Caki2 (cell line): ENCODE measurements around the gene CLASP1. TPM values are rescaled to one million over a fixed set of nuclear protein-coding genes. Genes with fewer than 3 reads are reported as not detected.
"Not testable (repeated sequence)": the region's sequence is repeated elsewhere in the genome, so short reads cannot be mapped to it uniquely, and the experiment has no call there.

ENCODE experiments used
- DNase-seq: peaks from one replicate; pipeline ENCODE4 v3.0.0-alpha.2; 2015; ENCODE audit warnings: low read depth
- in situ Hi-C: cut with HindIII; loops from 2 replicates; pipeline ENCODE4 v1.10.0; 2016; ENCODE audit warnings: low sequenced_read_pairs, low pct_unique_long_range_greater_than_20kb, mixed read lengths
- total RNA-seq: library from RNA; depleted of rRNA; stranded (reverse); fragments of >200 nt; shearing (Covaris generic); gene quantifications from 2 replicates; pipeline ENCODE4 v1.2.3, GENCODE V29; 2014; ENCODE audit warnings: low replicate concordance

The CLASP1 gene
- total RNA-seq, 1 experiment from 2014 or later: 21.0 TPM

DNA sequence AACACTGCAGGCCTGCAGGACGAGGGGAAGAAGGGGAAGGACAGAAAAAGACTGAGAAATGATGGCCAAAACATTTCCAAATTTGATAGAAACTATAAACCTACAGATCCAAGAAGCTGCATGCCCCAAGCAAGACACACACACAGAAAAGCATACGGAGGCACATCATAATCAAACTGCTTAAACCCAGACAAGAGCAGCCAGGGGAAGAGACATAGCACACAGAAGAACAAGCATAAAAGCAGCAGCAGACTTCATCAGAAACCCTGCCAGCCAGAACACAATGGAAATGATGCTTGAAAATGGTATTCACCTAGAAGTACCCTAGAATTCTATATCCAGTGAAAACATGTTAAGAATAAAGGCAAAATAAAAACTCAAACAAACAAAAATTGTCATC, 175.8 kb downstream of the CLASP1 start:
- in situ Hi-C loops: no loop called here
- no peak for DNase-seq

DNA sequence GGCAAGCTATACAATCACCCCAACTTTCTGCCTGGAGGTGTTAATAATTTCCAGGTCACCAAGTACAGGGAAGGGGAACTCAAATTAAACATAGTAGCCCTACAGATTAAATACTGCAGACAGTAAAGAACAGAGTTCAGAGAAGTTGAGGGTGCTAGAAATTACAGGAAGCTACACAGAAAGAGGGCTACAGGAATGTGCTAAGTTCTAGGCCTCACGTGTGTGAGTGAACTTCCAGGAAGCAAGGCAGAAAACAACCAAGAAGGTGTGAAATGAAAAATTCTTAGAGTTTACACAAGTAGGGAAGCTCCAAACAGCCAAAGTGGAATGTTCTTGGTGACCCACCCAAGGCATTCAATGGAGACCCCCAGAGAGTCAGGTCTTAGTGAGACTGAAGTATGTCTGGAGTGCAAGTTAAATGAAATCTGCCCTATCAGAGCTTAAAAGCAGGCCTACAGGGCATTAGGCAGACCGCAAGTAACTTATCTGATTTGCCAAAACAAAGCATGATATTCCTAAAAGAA, 176.7 kb downstream of the CLASP1 start:
- no peak for DNase-seq
- in situ Hi-C loops: no loop called here

DNA sequence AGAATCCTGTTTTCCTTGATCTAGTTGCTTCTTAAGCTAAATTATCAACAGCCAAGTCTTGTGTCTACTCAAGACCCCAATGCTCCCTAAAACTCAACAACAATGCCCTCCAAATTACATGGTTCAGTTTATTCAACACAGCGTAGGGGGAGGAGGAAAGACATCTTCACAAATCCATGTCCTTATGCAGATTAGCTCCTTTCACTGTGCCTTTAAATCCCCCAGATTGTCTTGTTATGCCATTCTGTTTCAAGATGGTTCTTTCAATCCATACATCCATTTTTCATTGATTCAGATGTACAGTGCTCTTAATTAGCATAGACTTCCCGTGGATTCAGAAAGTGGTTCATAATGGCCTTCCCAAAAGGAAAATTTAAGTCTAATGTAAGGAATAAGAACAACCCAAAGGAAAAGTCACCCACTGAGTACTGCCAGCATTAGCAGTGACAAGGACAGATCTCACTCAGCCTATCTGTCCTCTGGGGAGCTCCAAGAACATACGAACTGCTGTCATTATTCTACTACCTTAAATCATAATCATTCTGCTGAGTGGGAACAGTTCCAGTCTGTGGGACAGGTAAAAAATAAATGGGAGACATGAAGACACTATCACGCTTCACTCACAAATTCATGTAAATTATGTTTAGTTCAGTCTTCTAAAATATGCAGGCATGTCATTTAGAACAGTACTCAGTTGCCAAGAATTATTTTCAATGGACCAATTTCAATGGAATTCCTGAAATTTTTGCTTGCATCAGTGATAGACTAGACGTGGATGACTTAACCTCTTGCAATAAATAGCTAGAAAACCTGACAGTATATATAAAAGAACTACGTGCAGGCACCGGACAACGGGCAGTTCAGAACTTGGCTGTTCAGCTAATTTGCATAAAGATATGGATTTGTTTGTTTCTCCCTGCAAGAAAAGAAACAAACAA, 177.5 kb downstream of the CLASP1 start:
- peak; percentile 26 for DNase-seq
- in situ Hi-C loops: no loop called here

DNA sequence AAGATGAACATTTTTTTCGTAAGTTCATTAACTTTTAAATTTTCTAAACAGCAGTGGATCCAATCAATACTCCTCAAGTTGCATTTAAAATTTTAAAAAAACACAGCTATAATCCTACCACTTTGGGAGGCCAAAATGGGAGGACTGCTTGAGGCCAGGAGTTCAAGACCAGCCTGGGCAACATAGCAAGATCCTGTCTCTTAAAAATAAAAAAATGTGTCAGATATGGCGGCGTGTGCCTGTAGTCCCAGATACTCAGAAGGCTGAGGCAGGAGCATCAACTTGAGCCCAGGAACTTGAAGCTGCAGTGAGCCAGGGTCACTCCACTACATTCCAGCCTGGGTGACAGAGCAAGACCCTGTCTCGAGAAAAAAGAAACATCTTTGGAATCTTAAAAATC, 178.3 kb downstream of the CLASP1 start:
- in situ Hi-C loops: no loop called here
- DNase-seq: no peak

DNA sequence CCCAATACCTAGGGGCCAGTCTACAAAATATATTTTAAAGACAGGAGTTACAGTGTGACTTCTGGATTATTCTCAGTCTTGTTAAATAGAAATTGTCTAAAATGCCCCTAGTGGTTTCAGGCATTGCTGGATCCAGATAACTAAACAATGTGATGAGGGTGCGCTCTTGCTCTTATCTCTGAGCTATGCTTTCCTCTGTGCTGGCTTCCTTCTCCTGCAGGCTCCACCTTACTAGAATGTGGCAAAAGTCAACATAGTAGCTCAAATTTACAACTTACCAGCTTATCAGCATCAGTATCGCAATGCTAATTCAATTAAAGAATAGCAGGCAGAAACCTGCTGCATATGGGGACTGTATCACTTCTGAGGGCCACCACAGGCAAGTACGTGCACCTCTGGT, 179.9 kb downstream of the CLASP1 start:
- DNase-seq: no peak
- in situ Hi-C loops: no loop called here

DNA sequence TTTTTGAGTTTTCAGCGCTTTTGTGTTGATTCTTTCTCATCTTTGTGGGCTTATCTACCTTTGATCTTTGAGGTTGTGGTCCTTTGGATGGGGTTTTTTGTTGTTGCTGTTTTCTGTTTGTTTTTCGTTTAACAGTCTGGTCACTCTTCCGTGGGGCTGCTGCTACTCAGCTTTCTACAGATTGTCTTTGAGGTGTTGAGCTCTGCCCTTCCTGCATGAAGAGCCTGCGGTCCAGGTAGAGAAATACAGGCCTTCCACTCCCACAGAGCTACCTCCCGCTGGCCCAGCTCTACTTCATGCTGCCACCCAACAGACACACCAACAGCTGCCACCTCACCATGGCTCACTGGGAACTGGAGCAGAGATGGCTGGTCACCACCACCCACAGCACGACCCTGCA, 180.3 kb downstream of the CLASP1 start:
- no peak for DNase-seq
- in situ Hi-C loops: no loop called here

DNA sequence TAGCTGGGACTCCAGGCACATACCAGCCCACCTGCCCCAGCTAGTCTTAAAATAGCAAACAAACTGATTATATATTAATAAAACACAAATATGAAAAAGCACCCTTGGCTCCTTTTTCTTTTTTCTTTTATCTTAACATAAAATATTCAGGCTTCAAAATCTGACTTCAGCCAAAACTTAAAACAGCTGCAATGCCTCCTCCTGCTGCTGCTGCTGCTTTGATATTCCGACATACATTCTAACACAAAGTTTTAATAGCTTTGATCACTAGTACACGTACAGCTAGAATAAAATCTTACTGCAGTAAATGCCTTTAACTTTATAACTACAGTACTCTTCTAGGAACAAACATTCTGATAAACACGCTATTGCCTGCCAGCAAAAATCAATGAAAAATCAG, 190.0 kb downstream of the CLASP1 start:
- in situ Hi-C loops: no loop called here
- DNase-seq: no peak

DNA sequence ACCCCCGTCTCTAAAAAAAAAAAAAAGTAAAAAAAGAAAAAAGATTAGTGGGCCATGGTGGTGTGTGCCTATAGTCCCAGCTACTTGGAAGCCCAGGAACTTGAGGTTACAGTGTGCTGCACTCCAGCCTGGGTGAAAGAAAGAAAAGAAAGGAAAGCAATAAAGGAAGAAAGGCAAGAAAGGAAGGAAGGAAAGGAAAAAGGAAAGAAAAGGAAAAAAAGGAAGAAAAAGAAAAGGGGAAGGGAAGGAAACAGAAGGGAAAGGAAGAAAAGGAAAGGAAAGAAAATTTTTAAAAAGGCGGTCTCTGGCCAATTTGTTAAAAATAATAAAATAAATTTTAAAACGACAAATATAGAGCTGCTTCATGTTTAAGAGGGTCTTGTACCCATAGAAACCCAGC, 192.9 kb downstream of the CLASP1 start:
- in situ Hi-C loops: no loop called here
- DNase-seq: no peak

DNA sequence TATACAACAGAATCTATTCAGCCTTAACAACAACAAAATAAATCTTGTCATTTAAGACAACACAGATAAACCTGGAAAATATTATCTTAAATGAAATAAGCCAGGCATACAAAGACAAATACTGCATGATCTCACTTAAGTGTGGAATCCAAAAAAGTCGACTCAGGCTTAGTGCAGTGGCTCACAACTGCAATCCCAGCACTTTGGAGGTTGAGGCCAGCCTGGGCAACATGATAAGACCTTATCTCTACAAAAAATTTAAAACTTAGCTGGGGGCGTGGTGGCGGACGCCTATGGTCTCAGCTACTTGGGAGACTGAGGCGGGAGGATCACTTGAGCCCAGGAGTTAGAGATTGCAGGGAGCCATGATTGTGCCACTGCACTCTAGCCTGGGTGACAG, 193.8 kb downstream of the CLASP1 start:
- no peak for DNase-seq
- in situ Hi-C loops: no loop called here

DNA sequence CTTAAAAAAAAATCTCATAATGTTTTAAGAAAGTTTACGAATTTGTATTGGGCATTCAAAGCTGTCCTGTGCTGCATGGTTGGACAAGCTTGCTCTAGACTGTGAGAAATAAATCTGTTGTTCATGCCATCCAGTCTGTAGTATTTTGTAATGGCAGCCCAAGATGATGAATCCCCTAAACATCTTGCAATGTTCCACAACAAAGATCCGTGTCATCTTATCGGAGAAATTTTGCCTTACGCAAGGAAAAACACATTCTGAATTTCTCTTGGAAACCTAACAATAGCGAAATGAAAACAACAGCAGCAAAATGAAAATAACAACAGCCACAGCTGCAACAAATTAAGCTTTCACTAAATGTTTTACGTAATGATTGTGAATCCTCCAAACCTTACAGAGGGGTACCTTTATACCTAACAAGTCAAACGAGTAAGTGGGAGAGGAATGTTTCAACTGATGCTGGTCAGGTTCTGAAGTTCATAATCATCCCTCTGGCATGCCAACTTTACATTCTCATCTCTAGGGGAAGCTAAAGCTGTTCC, 194.6 kb downstream of the CLASP1 start:
- DNase-seq: no peak
- in situ Hi-C loops: no loop called here

DNA sequence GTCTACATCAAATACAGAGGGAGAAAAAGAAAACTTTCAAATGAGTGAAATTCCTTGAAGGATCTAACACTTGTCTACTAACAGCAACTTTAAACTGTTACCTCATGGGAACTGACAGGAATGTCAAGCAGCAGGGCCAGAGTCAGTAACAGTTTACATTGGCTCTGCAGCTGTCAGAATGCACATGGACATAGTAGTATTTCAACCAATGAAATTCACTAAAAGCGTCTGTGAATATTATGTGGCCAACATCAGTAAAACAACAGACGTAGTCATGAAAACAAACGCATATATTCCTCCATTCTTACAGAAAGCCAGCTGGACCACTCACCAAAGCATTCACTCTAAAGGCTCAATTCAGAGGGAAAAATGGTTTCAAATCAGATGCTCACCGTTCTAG, 197.9 kb downstream of the CLASP1 start:
- in situ Hi-C loops: no loop called here
- DNase-seq: no peak

DNA sequence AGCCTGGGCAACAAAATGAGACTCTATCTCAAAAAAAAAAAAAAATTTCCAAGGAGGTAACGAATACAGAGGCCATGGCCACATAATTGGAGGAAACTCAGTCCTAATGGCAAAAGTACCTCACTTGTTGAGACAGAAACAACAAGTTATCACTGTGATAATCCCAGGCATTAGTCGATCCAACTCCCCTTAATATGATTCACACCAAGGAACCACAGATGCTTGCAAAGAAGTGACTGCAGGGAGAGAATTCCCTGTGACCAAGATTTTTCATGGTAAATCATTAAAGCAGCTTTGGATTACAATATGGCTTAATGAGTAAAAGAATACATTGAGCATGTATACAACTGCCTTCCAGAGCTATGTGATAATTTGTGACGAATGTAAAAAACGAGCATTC, 199.0 kb downstream of the CLASP1 start:
- peak; percentile 45 for DNase-seq
- in situ Hi-C loops: no loop called here

DNA sequence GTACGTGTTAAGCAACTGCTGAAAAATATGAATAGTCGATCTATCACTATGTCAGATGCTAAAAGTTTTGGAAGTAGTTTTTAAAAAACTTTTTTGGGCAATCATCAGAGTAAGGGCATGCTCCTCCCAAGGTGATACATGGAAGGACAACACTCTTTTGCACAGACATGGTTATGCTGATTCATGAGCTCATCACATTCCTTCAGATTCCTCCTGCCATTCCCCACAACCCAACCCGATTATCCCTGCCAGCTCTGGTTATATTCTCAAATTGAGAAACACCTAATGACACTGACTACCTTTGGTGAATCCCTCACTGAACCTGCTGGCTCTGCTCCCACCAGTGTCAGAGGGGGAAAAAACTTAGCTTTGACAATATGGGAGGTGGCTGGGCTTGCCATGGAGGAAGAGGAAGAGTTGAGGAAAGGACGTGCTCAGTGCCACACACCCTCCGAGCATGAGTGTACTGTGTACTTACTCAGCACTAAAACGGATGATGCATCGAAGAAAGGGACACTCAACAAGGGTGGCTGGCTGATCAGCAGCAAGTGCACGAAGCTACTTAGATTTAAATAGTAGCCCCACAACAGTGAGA, 202.5 kb downstream of the CLASP1 start:
- DNase-seq: no peak
- in situ Hi-C loops: no loop called here

DNA sequence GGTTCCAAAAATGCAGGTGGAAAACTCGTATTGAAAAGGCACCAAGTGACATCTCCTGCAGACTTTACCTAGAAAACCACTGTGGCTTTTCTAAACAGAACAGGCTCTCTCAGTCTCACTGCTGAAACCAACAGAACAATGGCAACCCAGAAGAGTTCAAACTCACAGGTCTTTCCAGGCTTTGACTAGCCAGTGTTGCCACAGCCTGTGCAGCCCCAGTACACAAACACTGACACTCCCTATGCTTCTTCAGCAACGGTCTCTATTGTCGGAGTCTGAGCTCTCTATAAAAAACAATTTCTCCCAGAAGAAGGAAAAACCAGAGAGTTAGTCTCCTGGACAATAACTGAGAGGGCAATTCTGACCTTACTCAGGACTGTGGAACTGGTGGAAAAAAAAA, 206.4 kb downstream of the CLASP1 start:
- DNase-seq: no peak
- in situ Hi-C loops: no loop called here

DNA sequence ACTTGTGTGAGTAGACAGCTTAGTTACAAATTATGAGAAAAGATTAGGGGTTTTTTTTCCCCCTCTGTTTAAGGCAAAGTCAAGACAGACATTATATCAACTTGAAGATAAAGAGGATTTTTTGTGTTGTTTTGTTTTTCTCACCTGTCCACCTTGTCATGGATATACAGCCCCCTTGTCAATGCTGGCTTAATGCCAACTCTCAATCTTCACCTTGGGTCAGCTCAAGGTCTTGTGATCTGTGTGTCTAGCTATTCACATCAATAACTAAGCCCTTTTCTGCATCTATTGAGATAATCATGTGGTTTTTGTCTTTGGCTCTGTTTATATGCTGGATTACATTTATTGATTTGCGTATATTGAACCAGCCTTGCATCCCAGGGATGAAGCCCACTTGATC, 211.0 kb downstream of the CLASP1 start:
- DNase-seq, in situ Hi-C loops: not testable (repeated sequence)

DNA sequence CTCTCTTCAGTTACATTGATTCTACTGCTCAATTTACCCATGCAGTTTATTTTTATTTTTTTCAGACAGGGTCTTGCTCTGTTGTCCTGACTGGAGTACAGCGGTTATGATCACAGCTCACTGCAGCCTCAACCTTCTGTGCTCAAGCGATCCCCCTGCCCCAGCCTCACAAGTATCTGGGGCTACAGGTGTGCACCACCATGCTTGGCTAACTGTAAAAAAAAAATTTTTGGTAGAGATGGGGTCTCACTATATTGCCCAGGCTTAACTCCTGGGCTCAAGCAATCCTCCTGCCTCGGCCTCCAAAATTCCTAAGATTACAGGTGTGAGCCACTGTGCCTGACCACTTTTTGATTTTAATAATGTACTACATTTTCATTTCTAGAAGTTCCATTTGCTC, 212.3 kb downstream of the CLASP1 start:
- no peak for DNase-seq
- in situ Hi-C loops: no loop called here

DNA sequence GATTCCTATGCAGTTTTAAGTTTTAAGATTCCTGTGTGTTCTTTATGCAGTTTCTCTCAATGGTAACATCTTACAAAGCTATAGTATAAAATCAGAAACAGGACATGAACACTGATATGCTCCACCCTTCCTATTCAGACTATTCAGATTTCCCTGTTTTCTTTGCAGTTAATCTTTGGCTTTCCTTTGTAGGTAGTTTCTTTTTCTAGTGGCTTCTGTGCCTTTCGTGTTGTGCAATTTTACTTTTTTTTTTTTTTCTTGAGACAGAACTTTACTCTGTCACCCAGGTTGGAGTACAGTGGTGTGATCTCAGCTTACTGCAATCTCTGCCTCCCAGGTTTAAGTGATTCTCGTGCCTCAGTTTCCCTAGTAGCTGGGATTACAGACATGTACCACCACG, 213.5 kb downstream of the CLASP1 start:
- DNase-seq: no peak

DNA sequence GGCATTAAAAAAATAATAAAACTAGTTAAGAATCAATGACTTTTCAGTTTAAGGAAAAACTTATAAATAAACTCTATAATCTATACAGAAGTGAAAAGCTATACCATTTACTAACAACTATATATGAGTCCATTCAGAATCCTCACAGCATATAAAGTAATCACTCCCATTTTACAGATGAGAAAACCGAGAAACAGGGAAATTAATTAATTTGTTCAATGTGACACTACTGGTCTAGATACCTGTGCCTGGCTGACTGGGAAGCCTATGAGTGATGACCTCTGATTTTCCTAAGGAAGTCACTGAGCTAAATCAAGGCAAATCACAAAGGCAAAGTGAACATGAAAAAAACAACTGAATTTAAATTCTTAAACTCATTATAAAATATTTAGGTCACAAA, 218.0 kb downstream of the CLASP1 start:
- in situ Hi-C loops: no loop called here
- DNase-seq: no peak

More for the DNA sequence above, 213.5 kb downstream of the CLASP1 start:
- in situ Hi-C loops: no loop called here

DNA sequence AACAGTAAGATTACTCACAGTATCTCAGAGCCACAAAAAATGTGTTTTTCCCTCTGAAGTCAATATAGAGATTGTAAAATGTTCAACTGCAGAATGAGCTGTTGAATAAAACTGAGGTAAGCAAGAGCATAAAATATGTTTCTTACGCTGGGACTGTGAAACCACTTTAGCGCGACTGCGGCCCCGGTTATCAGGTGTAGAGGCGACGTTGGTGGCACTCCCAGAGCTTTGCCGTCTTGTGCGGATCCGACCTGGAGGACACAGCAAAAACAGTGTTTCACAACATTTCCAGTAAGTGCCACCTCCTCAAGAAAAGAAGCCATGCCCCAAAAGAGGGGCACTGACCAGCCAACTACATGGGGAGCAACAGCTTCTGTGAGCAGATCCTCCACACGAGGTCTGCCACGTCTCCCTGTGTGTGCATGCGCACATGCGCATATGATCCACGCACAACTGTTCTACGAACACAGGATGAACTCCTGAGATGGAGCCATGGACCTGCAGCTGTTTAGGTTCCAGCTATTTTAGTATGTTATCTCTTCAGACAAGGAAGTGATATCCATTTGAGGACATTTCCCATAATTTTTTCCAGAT, 219.2 kb downstream of the CLASP1 start:
- no peak for DNase-seq
- in situ Hi-C loops: no loop called here
